Measurements from ENCODE around the gene BMP5. TPM values are rescaled to one million over a fixed set of nuclear protein-coding genes. Genes with fewer than 3 reads are reported as not detected.
"Not testable (repeated sequence)": the region's sequence is repeated elsewhere in the genome, so short reads cannot be mapped to it uniquely, and the experiment has no call there.

The BMP5 gene
- total and polyA plus RNA-seq, 4 donors, result 1.2 to 88.7 (median 6.4) TPM

DNA sequence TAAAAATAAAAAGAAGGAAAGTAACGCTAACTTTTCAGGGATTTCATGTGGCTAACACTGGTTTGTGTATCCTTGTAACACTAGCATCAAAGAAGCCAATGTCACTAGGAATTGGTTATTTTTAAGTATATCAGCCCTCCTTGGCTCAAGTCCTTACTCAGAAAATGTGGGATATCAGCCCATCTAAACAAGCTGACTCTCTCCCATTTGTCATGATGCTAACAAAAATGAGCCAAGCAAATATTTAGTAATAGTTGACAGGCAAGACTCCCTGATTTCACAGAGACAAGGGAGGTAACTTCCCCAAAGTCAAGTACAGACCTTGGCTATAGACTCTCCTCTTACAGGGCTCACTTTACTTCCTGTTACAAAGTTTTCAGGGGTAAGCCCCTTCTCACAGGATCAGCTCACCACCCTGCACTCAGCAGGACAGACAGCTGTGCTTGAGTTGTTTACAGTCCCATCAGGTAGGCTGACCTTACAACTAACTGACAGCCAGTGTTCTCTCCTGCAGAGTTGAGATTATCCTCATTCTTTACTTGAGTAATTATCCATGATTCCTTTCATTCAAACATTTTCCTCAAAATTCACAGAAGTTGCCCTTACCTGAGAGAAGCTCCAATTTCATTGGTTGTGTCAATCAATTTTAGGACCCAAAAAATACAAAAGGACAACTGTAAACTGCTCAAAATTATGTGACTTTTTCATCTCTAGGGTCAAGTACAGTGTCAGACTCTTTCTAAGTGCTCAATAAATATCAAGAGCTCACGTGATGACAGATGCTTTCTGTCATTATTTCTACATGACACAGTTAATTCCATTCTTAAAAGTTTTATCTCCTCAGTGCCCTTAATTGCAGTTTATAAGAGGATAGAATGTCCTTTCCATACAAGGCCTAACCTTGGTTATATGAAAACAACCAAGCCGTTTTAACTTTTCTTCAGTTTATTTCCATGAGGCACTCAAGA lies 38.1 kb upstream of the BMP5 start:
- no peak overlapping the region for H3K4me3 ChIP-seq
- no peaks in the 10 kb centered on the region for H3K9me3 ChIP-seq (ENCODE audit: control insufficient read depth in 4 of 4, insufficient read depth in 3 of 4, low read length in 3 of 4)
- H3K27ac ChIP-seq (ENCODE audit: low read depth in 1 of 2, low read length in 1 of 2), result no peak overlapping the region
- no peak overlapping the region for H3K9ac ChIP-seq (ENCODE audit: insufficient read depth in 1 of 2, low read length in 2 of 2)
- 57 to 66% methylated on average over 3 of the region's 3 CpGs for WGBS, 2 donors
- no peak for DNase-seq
- TF ChIP-seq CTCF (IDR thresholded peaks at IDR 0.05; ENCODE audit: control extremely low read depth, extremely low read depth), result no peak
- H3K4me1 ChIP-seq (ENCODE audit: control insufficient read depth in 5 of 5, insufficient read depth in 5 of 5, low read length in 5 of 5), result peaks cover 0 to 6% (median 3%) of the 10 kb centered on the region in 5 donors
- H3K36me3 ChIP-seq (ENCODE audit: control insufficient read depth in 4 of 4, insufficient read depth in 4 of 4, low read length in 4 of 4), result no peaks in the 10 kb centered on the region
- no peak for ATAC-seq (ENCODE audit: insufficient read depth, low FRiP score)
- no peaks in the 10 kb centered on the region for H3K27me3 ChIP-seq (ENCODE audit: control insufficient read depth in 3 of 3, insufficient read depth in 3 of 3, low read length in 2 of 3)

DNA sequence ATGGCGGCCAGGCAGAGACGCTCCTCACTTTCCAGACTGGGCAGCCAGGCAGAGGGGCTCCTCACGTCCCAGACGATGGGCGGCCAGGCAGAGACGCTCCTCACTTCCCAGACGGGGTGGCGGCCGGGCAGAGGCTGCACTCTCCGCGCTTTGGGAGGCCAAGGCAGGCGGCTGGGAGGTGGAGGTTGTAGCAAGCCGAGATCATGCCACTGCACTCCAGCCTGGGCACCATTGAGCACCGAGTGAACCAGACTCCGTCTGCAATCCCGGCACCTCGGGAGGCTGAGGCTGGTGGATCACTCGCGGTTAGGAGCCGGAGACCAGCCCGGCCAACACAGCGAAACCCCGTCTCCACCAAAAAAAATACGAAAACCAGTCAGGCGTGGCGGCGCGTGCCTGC lies 35.1 kb upstream of the BMP5 start:
- not testable (repeated sequence) for H3K4me3 ChIP-seq; H3K36me3 ChIP-seq (ENCODE audit: control insufficient read depth in 4 of 4, insufficient read depth in 4 of 4, low read length in 4 of 4); H3K9me3 ChIP-seq (ENCODE audit: control insufficient read depth in 4 of 4, insufficient read depth in 3 of 4, low read length in 3 of 4); H3K27ac ChIP-seq (ENCODE audit: low read depth in 1 of 2, low read length in 1 of 2); H3K4me1 ChIP-seq (ENCODE audit: control insufficient read depth in 5 of 5, insufficient read depth in 5 of 5, low read length in 5 of 5); H3K9ac ChIP-seq (ENCODE audit: insufficient read depth in 1 of 2, low read length in 2 of 2); DNase-seq; ATAC-seq (ENCODE audit: insufficient read depth, low FRiP score); H3K27me3 ChIP-seq (ENCODE audit: control insufficient read depth in 3 of 3, insufficient read depth in 3 of 3, low read length in 2 of 3)
- WGBS, 2 donors, result 96 to 100% methylated on average over 6 to 28 of the region's 28 CpGs

GRCh38 chr6:55909911-55910310 lies 34.5 kb upstream of the BMP5 start:
- H3K9me3 ChIP-seq (ENCODE audit: control insufficient read depth in 4 of 4, insufficient read depth in 3 of 4, low read length in 3 of 4); H3K27me3 ChIP-seq (ENCODE audit: control insufficient read depth in 3 of 3, insufficient read depth in 3 of 3, low read length in 2 of 3); H3K4me1 ChIP-seq (ENCODE audit: control insufficient read depth in 5 of 5, insufficient read depth in 5 of 5, low read length in 5 of 5); H3K36me3 ChIP-seq (ENCODE audit: control insufficient read depth in 4 of 4, insufficient read depth in 4 of 4, low read length in 4 of 4); H3K4me3 ChIP-seq; DNase-seq; H3K27ac ChIP-seq (ENCODE audit: low read depth in 1 of 2, low read length in 1 of 2); ATAC-seq (ENCODE audit: insufficient read depth, low FRiP score); H3K9ac ChIP-seq (ENCODE audit: insufficient read depth in 1 of 2, low read length in 2 of 2): not testable (repeated sequence)
- 0 to 95% methylated on average over 1 to 23 of the region's 26 CpGs for WGBS, 2 donors

DNA sequence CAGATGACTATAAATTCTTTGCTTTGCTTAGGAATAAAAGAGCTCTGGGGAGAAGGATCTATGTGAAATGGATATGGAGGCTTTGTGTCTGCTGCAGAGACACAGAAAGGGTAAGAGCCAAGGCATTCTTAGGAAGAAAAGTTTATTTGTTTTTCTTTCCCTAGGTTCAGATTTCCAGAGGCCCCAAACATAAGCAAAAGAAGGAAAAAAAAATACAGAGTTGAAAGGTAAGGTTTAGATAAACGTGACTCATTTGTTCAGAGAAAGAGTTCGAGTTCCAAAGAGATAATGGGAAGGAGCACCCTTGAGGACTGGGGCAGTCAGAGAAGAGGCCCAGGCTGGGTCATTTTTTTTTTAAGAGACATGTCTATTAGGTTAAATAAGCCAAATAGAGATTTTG lies 27.4 kb upstream of the BMP5 start:
- Histone ChIP-seq H3K36me3 (ENCODE audit: control insufficient read depth in 4 of 4, insufficient read depth in 4 of 4, low read length in 4 of 4) (no peaks in the 10 kb centered on the region), H3K4me1 (ENCODE audit: control insufficient read depth in 5 of 5, insufficient read depth in 5 of 5, low read length in 5 of 5) (peaks cover 0 to 4% (median 0%) of the 10 kb centered on the region in 5 donors), H3K27me3 (ENCODE audit: control insufficient read depth in 3 of 3, insufficient read depth in 3 of 3, low read length in 2 of 3) (no peaks in the 10 kb centered on the region), H3K4me3 (no peak overlapping the region), H3K9me3 (ENCODE audit: control insufficient read depth in 4 of 4, insufficient read depth in 3 of 4, low read length in 3 of 4) (no peaks in the 10 kb centered on the region), H3K9ac (ENCODE audit: insufficient read depth in 1 of 2, low read length in 2 of 2) (no peak overlapping the region), H3K27ac (ENCODE audit: low read depth in 1 of 2, low read length in 1 of 2) (no peak overlapping the region)
- no peak for DNase-seq
- TF ChIP-seq CTCF (IDR thresholded peaks at IDR 0.05; ENCODE audit: control extremely low read depth, extremely low read depth), result no peak
- 60 to 79% methylated on average over 2 of the region's 2 CpGs for WGBS, 2 donors
- ATAC-seq (ENCODE audit: insufficient read depth, low FRiP score), result no peak

Data from lung (tissue), 12 donors.